ENCODE measurements around the gene NID1.
"Not testable (repeated sequence)": the region's sequence is repeated elsewhere in the genome, so short reads cannot be mapped to it uniquely, and the experiment has no call there.

The NID1 gene

GRCh38 chr1:236083650-236084385, 18.9 kb upstream of the NID1 start:
- DNase-seq (ENCODE audit: low read depth) = peak; percentile 41
- no peak for TF ChIP-seq CTCF (IDR thresholded peaks at IDR 0.05; ENCODE audit: low read length, missing control alignments)

GRCh38 chr1:236082526-236082925, 17.6 kb upstream of the NID1 start:
- DNase-seq (ENCODE audit: low read depth) = no peak
- TF ChIP-seq CTCF (IDR thresholded peaks at IDR 0.05; ENCODE audit: low read length, missing control alignments) = no peak
- no peak overlapping the region for H3K4me3 ChIP-seq (replicated peaks; ENCODE audit: low read depth, low read length)

More at GRCh38 chr1:236083650-236084385, 18.9 kb upstream of the NID1 start:
- peak overlapping the region; percentile 21 for H3K4me3 ChIP-seq (replicated peaks; ENCODE audit: low read depth, low read length)

DNA sequence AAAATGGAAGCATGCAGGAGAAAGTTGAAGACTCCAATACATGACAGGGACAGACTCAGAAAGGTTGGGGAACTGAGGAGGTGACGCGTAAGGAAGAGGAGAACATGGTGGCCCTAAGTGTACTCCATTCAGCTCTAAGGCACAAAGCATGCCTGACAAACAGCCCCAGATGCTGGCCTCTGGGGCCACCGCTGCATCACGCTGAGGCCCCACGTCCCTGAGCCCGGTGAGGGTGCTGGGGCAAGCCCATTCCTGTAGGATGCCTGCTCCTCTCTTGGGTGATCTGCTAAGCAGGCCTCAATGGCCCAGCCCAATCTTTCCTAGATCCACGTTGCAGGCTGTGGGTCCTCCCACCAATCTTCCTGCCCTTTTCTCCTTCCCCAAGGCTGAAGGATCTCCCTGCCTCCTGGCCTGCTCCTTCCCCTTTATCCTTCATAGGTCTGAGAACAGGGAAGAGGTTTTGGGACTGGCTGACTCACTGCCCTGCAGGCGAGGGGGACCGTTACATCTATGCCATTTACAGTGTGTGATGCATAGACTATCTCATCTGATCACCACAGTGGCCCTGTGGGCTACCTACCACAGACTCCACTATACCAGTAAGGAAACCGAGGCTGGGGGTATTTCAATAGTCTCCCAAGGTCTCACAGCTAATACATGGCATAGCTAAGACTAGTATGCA, 16.8 kb upstream of the NID1 start:
- no peak for DNase-seq (ENCODE audit: low read depth)
- no peak overlapping the region for H3K4me3 ChIP-seq (replicated peaks; ENCODE audit: low read depth, low read length)

DNA sequence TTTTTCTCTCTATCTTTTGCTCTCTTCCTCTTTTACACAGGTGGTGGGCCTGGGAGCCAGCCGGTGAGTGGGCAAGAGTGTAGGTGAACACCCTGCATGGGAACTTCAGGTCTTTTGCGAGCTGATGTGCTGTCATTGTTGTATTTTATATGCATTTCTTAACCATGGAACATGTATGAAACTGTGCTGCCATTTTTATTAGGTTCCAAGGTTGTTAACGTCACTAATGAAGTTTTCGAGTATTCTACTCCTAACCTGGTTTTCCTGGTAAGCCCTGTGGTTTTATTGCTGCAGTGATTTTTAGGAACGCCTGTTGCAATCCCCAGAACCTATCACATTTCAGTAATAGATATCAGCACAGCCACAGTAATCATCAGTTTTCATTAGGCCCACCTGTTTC, 14.8 kb upstream of the NID1 start:
- H3K4me3 ChIP-seq (replicated peaks; ENCODE audit: low read depth, low read length) = no peak overlapping the region
- TF ChIP-seq CTCF (IDR thresholded peaks at IDR 0.05; ENCODE audit: low read length, missing control alignments) = no peak

More for the DNA sequence above, 16.8 kb upstream of the NID1 start:
- no peak for TF ChIP-seq CTCF (IDR thresholded peaks at IDR 0.05; ENCODE audit: low read length, missing control alignments)

GRCh38 chr1:236078993-236079392, 14.1 kb upstream of the NID1 start:
- TF ChIP-seq CTCF (IDR thresholded peaks at IDR 0.05; ENCODE audit: low read length, missing control alignments) = no peak

More for the DNA sequence above, 14.8 kb upstream of the NID1 start:
- no peak for DNase-seq (ENCODE audit: low read depth)

DNA sequence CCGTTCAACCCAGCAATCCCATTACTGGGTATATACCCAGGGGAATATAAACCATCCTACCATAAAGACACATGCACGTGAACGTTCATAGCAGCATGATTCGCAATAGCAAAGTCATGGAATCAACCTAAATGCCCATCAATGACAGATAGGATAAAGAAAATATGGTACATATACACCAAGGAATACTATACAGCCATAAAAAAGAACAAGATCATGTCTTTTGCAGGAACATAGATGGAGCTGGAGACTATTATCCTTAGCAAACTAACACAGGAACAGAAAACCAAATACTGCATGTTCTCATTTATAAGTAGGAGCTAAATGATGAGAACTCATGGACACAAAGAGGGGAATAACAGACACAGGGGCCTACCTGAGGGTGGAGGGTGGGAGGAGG, 13.2 kb upstream of the NID1 start:
- not testable (repeated sequence) for H3K4me3 ChIP-seq (replicated peaks; ENCODE audit: low read depth, low read length); DNase-seq (ENCODE audit: low read depth)

More at GRCh38 chr1:236078993-236079392, 14.1 kb upstream of the NID1 start:
- DNase-seq (ENCODE audit: low read depth) = no peak
- H3K4me3 ChIP-seq (replicated peaks; ENCODE audit: low read depth, low read length) = no peak overlapping the region

DNA sequence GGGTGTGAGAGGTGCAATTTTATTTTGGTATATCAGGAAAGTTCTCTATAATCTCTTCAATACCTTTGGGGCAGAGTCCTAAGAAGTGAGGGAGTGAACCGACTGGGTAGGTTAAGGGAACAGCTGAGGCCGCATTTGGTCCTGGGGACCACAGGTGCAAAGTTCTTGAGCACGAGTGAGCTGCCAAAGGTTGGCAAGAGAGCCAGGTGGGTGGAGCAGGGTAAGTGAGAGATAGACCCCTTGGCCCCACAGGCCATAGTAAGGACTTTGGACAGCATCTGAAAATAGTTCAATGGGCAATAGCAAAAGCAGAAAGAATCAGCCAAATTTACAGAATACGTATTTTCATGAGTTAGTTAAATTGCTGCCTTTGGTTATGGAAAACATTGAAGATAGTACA, 11.0 kb upstream of the NID1 start:
- no peak for TF ChIP-seq CTCF (IDR thresholded peaks at IDR 0.05; ENCODE audit: low read length, missing control alignments)
- H3K4me3 ChIP-seq (replicated peaks; ENCODE audit: low read depth, low read length) = no peak overlapping the region
- DNase-seq (ENCODE audit: low read depth) = no peak

Measured in fibroblast of pulmonary artery (primary cell).